Stimulated activated CD4-positive, alpha-beta T cell treated with anti-CD3 and anti-CD28 coated beads, TNF-alpha, amount 100 ng/mL, for 1 hour (primary cell): ENCODE measurements around the gene EXOC6B.
"Not testable (repeated sequence)": the region's sequence is repeated elsewhere in the genome, so short reads cannot be mapped to it uniquely, and the experiment has no call there.

Source experiments
- DNase-seq, 3 donors: peaks; one replicate each; pipeline ENCODE4 v3.0.0-alpha.2; 2020; ENCODE audit warnings: low read depth in 3 of 3, low spot score in 1 of 3

Gene EXOC6B

DNA sequence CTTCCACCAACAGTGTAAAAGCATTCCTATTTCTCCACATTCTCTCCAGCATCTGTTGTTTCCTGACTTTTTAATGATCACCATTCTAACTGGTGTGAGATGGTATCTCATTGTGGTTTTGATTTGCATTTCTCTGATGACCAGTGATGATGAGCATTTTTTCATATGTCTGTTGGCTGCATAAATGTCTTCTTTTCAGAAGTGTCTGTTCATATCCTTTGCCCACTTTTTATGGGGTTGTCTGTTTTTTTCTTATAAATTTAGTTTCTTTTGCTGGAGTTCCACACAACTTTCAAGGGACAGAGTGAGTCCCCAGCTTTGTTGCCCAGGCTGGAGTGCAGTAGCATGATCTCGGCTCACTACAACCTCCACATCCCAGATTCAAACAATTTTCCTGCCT, 270.5 kb downstream of the EXOC6B start:
- DNase-seq, result not testable (repeated sequence)

- not testable (repeated sequence) for DNase-seq
These were observed 270.9 kb downstream of the EXOC6B start for GRCh38 chr2:72554910-72555309.

- no peak for DNase-seq
These were observed 271.5 kb downstream of the EXOC6B start for GRCh38 chr2:72554381-72554780.

DNA sequence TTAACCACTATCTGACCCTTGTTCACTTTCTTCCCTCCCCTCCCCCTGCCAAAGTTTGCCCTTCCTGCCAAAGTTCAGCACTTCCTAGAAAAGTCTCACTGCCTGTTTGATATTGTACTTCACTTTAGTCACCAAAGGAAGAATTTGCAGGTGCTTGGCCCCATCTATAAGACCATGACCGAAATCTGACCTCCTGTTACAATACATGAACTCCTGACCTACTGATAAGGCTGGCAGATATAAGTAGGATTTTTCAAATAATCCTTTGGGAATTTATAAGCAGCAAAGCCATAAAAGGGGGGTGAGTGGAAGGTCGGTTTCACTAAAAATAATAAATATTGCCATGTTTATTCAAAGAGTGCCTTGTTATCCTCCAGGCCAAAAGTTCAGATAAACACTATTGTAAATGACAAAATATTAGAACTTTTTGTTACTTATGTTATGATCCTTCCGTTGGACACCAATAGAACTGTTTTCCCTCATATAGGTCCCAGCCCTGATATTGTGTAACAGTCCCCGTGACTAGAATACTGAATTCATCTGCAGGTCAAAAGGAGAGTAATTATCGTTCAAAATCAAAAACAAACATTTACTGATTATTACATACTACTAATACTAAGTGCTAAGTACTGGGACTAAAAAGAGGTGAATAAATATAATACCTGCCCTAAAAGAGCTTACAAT, 277.6 kb downstream of the EXOC6B start:
- DNase-seq, result no peak

DNA sequence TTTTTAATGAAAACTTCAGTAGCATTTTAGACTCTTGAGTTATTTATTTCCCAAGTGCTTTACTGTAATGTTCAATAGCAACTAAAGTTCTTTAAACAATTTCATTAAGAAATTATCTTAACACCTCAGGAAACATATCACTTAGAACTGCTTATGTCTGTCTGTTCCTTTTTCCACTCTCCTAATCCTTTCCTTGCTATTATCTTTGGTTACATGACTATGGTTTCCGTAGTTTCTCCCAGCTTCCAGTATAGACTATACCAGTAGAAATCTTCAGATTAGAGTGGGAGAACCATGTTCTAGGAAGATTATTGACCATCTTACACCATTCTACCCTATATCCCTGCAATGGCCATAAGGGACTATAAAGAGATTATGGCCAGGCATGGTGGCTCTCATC, 280.0 kb downstream of the EXOC6B start:
- DNase-seq, result no peak

DNA sequence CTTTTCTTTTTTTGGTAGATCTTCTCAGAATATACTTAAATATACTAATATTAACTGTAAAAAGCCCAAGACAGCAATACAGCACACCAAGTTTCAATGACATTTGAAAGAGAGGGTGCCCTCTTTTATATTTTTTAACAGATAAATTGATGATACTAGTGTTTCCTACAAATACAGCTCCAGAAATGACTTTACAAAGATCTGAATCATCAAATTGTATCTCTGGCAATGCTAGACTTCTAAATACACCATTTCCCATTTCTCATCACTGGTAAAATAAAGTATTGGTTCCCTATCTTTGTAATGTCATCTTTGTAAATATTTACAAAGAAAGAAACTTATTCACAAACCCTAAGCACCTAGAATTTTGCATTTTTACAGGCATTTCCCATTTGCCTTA, 281.3 kb downstream of the EXOC6B start:
- no peak for DNase-seq

GRCh38 chr2:72543497-72544216, 282.2 kb downstream of the EXOC6B start:
- no peak for DNase-seq

DNA sequence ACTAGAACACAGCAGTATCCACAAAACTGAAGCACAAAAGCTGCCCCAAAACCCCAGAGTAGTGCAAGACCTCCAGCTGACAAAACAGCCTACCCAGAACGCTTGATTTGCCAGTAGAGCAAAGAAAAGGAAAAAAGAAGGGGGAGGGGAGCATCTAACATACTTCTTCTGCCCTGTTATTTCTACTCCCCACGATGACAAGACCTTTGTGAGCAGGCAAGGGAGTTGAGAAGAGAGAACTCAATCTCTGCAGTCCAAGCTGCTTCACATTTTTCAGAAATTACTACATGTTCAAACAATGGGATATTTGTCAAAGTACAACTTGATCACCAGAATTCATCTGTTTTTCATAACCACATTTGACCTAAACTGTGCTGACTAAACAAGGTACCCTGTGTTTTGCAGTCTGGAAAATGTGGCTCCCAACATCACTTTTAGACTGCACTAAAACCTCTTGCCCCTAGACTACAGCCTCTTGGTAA, 286.7 kb downstream of the EXOC6B start:
- DNase-seq, result no peak

GRCh38 chr2:72538486-72538885, 287.3 kb downstream of the EXOC6B start:
- DNase-seq, result no peak

GRCh38 chr2:72535586-72535985, 290.2 kb downstream of the EXOC6B start:
- DNase-seq, result not testable (repeated sequence)

DNA sequence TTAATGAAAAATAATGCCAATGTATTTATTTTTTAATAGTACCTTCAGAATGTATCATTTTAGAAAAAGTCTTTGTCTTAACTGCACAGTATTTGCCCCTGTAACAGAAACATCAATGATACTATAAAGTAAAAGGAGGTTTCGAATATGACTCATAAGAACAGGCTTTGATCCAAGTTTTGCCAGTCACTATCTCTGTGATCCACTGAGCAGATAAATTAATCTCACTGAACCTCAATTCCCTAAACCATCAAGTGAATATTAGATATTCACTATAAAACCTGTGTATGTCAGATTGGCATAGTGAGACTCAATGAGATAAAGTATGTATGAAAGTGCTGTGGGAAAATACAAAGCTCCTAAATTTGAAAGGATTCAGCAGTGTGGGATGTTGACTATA, 292.1 kb downstream of the EXOC6B start:
- no peak for DNase-seq

- DNase-seq, result no peak
These were observed 298.4 kb downstream of the EXOC6B start for GRCh38 chr2:72527424-72527823.

DNA sequence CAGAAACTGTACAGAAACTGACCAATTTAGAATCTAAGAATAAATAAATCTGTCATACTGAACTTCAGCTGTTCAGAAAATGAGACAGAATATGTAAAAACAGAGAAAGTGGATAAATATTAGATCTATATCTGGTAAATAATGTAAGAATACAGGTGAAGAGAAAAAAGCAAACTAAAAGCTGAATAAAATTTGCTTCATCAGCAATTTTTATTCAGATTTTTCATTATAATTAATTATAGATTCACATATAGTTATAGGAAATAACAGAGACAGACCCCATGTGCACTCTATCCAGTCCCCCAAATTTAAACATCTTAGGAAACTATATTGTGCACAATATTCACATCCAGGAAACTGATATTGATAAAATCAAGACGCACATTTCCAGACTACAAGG, 299.2 kb downstream of the EXOC6B start:
- DNase-seq, result no peak

GRCh38 chr2:72524071-72524470, 301.8 kb downstream of the EXOC6B start:
- DNase-seq, result no peak

GRCh38 chr2:72515696-72516095, 310.1 kb downstream of the EXOC6B start:
- DNase-seq, result no peak

DNA sequence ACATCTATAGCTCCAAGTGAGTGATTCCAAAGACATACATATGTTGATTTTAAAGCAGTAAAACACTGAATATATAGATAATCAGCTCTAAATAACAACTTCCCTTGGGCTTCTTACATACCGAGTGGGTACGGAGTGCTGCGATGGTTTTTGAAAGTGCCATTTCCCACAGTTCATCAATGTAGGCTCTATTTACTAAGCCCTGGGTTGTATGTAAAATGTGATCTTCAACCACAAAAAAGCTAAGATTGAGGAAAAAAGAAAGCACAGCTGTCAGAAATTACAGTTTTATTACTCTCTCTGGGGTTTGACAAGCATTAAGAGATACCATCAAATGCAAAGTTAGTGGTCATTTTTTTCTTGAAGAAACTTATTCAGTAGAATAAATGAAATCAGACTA, 312.8 kb downstream of the EXOC6B start:
- DNase-seq, result no peak

- no peak for DNase-seq
These were observed 313.5 kb downstream of the EXOC6B start for GRCh38 chr2:72512376-72512775.

DNA sequence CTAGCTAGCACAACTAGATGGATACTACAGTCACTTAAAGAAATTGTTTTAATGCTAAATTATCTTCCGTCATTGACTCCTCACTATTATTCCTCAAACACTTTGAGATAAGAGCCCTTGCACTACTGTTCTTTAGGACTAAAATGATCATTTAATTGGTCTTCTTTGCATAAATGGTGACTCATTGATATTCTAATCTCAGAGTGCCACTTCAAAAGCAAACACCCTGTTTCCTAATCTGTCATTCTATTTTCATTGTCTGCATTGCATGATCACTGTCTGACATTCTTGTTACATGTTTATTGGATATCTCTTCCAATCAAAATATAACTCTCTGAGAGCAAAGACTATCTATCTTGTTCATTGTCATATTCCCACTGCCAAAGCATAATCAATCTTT, 313.9 kb downstream of the EXOC6B start:
- no peak for DNase-seq

DNA sequence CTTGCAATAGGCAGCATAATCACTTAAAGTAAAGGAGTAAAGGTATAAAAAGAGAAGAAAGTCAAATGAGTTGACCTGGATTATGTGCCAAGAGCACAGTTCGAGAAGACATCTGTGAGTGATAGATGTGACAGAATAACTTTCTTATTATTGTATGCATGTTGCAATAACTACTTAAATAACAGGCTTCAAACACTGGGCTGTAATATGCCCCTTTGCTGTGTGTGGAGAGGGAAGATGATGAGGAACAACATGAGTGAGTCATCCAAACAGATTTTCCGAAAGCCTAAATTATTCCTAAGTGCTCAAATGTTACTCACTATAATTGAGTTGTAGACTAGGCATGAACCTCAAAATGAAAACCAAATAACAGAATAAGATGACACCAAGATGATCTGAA, 328.1 kb downstream of the EXOC6B start:
- DNase-seq, result no peak

GRCh38 chr2:72496479-72496878, 329.4 kb downstream of the EXOC6B start:
- no peak for DNase-seq

DNA sequence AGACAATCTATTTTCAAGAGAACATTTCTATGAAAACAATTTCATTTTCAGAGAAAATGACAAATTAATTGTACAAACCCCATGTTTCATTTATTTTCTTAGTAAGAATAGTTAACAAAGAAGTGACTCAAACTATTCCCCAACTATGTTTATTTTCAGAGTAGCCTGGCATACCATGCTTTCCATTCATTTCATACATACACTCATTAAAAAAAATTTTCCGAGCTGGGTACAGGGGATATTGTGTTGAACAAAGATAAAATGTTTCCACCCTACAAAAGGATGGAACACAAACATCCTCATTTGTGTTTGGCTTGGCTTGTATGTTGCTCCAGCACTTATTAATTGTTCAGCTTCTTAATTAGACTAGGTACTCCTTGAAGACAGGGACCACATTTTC, 331.4 kb downstream of the EXOC6B start:
- DNase-seq, result no peak

GRCh38 chr2:72484622-72485021, 341.2 kb downstream of the EXOC6B start:
- not testable (repeated sequence) for DNase-seq

DNA sequence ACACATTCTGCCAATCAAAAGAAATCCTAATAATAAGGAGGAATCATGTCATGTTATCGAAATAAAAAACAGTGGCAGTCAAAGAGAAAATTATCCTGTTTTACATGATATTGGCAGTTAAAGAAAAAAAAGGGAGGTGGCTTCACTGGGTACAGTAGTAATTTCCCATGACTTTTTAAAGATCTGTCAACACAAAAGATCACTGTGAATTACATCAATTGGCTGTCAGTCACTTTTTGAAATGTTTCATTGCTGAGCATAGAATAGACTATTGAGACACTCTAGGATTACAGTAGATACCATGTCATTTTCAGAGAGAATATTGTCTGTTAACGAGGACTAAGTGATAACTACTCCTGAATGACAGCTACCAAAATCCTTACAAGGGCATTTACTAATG, 342.5 kb downstream of the EXOC6B start:
- DNase-seq, result no peak
